Gastrocnemius medialis (tissue), 4 donors: ENCODE data around the gene NEK10.

Experiments used
- CTCF ChIP-seq, 5 experiments: fragments of 450-650 bp in 3 of 5; fragments of 200-600 bp in 2 of 5; sonication (generic) in 2 of 5; IDR thresholded peaks in 4 of 5; conservative IDR thresholded peaks in 1 of 5; 1 replicate in 4 of 5; 2 replicates in 1 of 5; pipeline ENCODE4 v1.5.1; 2016 to 2019; ENCODE audit warnings: antibody characterized with exemption in 5 of 5, mild to moderate bottlenecking in 3 of 5, moderate library complexity in 3 of 5
- POLR2A ChIP-seq, 2 donors: fragments of 450-650 bp; IDR thresholded peaks; one replicate each; pipeline ENCODE4 v1.6.1; 2017; ENCODE audit warnings: antibody characterized with exemption in 2 of 2, mild to moderate bottlenecking in 2 of 2, moderate library complexity in 2 of 2

DNA sequence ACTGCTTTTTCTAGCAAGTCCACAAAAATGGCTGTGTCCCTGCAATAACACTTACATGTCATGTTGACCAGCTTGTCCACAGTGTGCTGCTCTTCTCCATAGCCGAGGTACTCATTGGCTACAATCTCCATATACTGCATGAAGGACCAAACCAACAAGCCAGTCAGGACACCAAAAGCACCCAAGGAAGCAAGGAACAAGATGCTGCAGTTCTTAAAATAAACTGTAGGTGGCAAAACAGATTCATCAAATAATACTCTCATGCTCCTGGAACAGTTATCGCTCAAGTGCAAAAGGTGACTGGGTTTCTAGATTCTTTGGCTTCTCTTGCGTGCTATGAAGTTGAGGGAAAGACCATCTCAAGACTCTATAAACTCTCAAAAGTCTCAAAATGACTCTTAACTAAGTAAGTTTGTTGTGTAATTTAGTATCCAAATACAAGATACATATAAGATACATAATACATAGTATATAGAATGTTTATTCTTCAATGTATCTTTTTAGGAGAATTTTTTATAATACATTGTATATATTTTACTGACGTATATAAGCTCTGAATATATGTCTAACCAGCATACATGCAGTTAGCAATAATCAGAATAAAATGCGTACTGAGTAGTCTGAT, 57.0 kb downstream of the NEK10 start:
- peak; percentile 69 to 81 (median 77) for TF ChIP-seq CTCF (IDR thresholded peaks at IDR 0.05 in 4 of 5, conservative IDR thresholded peaks at IDR 0.05 in 1 of 5)
- no peak for TF ChIP-seq POLR2A (IDR thresholded peaks at IDR 0.05)
